HG03575 (cell line): Measurements from ENCODE around the gene TMEM43.
A peak's percentile ranks its signal among the peaks of the same experiment; 100 is the strongest.
"Not testable (repeated sequence)": the region's sequence is repeated elsewhere in the genome, so short reads cannot be mapped to it uniquely, and the experiment has no call there.

ENCODE experiments used
- ATAC-seq: cut with Tn5 transposase; IDR thresholded peaks from one replicate; pipeline ENCODE4 v1.9.1; 2021; ENCODE audit not compliant: unreplicated experiment, insufficient number of reproducible peaks, low FRiP score; ENCODE audit errors: extremely low read depth

Gene TMEM43, protein sequence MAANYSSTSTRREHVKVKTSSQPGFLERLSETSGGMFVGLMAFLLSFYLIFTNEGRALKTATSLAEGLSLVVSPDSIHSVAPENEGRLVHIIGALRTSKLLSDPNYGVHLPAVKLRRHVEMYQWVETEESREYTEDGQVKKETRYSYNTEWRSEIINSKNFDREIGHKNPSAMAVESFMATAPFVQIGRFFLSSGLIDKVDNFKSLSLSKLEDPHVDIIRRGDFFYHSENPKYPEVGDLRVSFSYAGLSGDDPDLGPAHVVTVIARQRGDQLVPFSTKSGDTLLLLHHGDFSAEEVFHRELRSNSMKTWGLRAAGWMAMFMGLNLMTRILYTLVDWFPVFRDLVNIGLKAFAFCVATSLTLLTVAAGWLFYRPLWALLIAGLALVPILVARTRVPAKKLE

DNA sequence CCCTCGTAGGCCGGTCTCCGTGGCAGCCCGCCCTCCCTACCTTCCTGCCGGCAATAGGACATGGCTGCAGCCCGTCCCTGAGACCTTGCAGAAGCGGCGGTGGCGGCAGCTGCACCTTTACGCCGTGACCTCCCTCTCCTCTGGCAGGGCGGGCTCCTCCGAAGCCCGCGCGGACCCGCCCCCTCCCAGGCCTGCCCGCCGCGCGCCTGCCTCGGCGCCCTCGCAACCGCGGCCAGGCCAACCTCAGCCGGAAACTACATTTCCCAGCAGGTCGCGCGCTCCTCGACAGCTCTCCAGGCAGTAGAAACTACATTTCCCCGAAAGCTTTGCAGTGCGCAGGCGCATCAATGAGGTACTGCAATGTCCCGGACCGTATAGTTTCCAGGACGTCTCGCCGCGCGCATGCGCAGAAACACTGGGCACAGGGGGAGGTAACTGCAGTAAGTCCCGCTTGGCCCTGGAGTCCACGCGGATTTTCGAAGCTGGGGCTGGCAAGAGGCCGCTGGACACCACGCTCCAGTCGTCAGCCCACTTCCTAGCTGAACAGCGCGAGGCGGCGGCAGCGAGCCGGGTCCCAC, at the start of gene TMEM43, which contains the start of gene CHCHD4:
Gene TMEM43 (plus strand): TSS at position 438 of the 578 bp plus-strand sequence. CDS start 142 bp downstream, outside the sequence.
Gene CHCHD4 (minus strand): TSS at position 256 of the 578 bp plus-strand sequence. CDS start 194 bp downstream, at position 62.
- peak; percentile 82 for ATAC-seq

DNA sequence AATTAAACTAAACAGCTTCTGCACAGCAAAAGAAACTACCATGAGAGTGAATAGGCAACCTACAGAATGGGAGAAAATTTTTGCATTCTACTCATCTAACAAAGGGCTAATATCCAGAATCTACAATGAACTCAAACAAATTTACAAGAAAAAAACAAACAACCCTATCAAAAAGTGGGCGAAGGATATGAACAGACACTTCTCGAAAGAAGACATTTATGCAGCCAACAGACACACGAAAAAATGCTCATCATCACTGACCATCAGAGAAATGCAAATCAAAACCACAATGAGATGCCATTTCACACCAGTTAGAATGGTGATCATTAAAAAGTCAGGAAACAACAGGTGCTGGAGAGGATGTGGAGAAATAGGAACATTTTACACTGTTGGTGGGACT, 49.6 kb upstream of the TMEM43 start:
- ATAC-seq: not testable (repeated sequence)

DNA sequence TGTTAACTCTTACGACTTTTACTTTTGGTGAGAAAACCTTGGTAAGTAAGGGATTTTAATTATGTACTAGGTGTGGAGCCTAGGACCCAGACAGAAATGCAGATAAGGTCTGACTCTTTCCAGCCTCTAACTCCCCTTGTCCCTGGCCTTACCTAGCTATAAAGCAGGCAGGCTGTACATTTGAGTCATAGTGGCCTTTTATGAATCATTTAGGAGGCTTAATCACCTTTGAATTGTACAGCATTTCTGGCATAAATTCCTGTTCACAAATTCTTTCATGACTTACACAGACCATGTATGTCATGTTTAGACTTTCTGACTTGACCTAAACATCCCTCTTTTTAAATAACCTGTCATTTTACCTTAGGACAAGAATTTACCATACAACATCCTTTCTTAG, 47.5 kb upstream of the TMEM43 start:
- no peak for ATAC-seq

DNA sequence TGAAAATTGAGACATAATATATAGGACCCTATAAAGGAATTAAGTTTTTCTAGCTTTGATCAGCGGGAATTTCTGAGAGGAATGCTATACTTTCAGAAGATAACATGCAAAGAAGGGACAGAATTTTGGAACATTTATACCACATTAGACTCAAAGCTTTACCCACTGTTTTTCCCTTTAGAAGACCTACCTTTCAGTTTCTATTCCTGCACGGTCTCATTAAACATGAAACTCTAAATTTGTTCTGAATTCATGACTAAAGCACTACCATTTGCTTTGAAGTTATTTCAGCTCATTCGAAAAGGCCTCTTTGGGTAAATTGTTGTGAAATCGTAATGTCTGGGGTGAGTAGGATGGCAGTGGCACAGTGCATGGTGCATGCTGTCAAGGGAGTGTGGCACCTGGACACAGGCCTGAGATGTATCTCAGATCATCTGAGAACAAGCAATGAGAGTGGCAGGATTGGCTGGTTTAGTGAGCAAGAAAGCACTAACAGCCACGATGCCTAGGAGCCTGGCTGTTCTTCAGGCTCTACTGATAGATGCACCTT, 42.7 kb upstream of the TMEM43 start:
- ATAC-seq: no peak

DNA sequence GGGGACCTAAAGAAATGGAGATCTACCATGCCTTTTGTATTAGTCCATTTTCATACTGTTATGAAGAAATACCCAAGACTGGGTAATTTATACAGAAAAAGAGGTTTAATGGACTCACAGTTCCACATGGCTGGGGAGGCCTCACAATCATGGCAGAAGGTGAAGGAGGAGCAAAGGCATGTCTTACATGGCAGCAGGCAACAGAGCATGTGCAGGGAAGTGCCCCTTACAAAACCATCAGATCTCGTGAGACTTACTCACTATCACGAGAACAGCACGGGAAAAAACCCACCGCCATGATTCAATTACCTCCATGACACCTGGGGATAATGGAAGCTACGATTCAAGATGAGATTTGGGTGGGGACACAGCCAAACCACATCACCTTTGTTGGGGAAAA, 37.4 kb upstream of the TMEM43 start:
- ATAC-seq: not testable (repeated sequence)

DNA sequence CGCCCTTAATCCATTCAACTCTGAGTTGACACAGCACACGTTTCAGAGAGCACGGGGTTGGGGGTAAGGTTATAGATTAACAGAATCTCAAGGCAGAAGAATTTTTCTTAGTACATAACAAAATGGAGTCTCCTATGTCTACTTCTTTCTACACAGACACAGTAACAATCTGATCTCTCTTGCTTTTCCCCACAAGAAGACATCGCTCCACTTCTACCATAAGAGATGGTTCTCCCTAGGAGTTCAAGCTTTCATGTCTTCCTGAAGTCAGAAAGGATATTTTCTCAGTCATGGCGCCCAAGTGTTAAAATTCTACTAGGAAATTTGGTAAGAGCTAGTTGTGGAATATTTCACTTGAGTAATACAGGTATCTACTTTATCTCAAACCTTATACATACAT, 32.9 kb upstream of the TMEM43 start:
- not testable (repeated sequence) for ATAC-seq

DNA sequence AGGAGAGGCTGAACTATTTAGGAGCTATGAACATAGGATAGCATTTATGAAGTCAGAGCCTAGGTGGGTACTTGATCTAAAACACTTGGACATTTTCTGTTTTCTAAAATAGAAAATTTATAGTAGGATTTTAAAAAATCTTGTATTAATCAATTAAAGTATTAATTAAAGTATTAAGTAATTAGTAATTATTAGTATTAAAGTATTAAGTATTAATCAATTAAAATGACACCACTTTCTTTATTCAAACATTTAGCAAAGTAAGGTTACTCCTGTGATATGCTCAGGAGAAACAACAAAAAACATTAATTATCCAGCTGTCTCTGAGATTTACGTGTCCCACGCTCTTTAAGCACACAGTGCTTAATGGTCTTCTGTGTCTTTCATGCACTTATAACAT, 32.4 kb upstream of the TMEM43 start:
- ATAC-seq: no peak

DNA sequence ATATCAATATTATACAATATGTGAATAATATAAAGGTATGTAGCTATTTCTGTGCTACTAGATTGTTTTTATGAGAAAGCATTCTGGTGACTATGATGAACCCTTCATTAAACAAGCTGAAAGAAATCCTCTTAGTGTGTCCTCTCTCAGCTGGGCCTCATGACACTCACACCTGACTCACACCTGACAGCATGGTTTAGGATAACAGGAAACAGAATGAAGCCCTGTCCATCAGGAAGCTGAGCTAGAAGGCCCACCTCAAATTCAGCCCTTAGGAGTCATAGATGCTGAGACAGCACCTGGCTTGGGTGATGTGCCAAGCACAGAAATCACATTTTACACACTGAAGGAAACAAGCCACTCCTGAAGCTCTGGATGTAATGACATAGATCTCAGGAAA, 31.0 kb upstream of the TMEM43 start:
- ATAC-seq: no peak

DNA sequence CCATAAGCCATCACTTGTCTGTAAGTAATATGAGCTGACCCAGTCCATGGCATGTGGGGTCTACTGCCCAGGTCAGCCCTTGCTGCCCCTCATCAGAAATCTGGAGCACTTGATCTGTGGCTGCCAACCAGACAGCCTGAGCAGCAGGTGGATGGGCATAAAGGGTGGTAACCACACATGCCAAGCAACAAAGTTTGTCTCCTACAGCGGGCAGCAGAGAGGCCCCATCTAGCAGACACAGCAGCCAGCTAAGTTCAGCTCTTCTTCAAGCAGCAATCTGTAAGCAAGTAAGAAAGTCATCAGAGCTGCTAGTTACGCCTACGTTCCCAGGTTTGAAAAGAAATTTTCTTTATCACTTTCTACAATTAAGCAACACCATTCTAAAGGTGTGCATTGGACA, 28.1 kb upstream of the TMEM43 start:
- ATAC-seq: no peak

DNA sequence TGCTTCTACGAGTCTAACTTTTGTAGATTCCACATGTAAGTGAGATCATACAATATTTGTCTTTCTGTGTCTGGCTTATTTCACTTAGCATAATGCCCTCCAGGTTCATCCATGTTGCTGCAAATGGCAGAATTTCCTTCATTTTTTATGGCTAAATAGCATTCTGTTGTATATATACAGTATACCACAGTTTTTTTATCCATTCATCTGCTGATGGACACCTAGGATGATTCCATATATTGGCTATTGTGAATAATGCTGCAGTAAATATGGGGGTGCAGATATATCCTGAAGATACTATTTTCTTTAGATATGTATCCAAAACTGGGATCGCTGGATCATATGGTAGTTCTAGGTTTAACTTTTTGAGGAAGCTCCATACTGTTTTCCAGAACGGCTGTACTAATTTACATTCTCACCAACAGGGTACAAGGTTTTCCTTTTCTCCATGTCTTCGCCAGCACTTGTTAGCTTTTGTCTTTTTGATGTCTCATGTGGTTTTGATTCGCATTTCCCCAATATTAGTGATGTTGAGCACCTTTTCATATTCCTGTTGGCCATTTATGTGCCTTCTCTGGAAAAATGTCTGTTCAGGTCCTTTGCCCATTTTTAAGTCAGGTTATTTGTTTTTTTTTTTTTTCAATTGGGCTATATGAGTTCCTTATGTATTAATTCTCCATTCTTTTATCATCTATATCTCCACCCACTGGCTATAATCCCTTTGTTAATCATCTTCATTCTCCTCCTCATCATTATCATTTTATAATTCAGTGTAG, 27.0 kb upstream of the TMEM43 start:
- ATAC-seq: no peak

DNA sequence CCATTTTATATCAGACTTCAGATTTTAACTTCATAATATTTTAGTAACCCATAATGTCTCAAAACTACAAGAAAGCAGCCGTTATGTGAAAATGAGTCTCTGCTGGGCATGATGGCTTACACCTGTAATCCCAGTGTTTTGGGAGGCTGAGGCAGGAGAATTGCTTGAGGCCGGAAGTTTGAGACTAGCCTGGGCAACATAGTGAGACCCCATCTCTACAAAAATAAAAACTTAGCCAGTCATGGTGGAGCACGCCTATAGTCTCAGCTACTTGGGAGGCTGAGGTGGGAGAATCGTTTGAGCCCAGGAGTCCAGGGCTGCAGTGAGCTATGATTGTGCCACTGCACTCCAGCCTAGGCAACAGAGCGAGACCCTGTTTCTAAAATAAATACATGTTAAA, 15.0 kb upstream of the TMEM43 start:
- ATAC-seq: not testable (repeated sequence)

DNA sequence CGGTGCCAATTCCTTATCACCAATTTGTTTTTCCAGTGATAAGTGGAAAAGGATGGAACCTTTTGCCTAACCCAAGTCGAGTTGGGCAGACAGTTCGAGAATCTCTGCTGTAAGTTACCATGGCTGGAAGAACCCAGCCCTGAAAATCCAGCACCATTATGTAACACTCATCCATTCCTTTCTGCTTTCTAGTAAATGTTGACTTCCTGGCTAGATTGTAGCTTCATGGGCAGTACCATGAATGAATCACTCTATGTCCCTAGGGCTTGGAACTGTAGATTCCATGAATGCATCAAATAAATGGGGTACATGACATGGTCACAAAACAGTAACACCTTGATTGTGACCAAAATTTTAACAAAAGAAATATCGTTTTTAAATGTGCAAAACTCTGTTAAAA, 14.2 kb upstream of the TMEM43 start:
- no peak for ATAC-seq

DNA sequence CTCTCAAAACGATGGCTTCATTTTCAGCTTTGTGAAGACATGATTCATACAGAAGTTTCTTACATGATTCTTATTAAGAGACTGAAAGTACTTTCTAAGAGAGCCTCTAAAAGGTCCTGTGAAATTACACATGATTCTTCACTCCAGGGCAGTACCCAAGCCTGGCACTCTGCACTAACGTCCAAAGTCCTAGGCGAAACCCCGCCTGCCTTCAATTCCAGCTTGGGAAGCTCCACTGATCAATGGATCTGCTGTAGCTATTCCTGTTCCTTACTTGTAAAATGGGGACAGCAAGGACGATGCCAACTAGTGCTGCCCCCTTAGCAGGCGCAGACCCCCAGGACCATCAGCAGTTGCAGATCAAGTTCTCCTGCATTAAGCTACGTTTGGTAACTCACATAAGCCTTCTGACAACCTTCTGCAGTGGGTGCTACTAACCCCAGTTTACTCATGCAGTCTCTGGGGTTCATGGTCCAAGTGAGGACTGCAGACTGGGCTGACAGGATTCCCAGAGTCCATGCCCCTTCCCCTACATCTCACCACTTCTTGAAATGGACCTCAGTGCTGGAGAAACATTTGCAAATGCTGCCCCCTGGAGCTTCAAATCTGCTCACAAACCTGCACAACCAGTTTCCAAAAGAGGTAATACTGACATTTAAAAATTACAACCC, 10.8 kb upstream of the TMEM43 start:
- no peak for ATAC-seq

DNA sequence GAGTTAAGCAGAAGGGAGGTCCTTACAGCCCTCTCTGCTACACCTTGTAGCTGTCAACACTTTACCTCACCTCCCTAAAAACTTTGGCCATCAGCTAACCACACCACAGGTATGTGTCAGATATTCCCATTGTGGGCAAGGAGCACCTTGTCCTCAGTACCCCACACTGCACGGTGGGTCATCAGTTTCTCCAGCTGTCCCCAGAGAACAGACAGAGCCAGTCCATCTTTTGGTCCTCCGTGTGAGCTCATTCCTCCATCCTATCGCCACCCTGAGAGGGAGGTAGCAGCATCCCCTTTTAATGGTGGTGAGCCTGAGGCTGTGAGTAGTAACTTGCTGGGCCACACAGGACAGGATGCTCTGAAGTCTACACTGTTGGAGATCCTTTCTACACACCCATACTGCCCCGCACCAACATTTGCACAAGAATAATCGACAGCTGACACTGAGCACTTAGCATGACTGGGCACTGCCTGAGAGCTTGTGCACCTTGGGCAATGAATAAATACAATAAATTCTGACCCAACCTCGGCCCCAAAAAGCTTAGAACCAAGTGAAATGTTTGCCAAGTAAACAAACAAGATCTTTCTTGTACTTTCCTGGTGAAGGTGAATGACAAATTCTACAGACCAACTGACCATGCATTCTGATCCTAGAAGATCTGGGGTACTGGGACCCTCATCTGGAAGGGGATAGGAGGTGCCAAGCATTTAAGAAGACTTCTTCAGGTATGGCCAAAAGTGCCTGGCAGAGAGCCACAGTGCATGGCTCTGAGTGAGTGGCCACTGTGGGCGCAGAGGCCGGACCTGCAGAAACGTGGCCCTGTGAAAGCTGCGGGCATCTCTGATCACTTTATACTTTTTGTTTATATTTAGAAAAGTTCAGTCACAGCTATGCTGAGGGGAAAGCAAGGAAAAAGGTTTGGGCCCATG, 7.1 kb upstream of the TMEM43 start:
- no peak for ATAC-seq

DNA sequence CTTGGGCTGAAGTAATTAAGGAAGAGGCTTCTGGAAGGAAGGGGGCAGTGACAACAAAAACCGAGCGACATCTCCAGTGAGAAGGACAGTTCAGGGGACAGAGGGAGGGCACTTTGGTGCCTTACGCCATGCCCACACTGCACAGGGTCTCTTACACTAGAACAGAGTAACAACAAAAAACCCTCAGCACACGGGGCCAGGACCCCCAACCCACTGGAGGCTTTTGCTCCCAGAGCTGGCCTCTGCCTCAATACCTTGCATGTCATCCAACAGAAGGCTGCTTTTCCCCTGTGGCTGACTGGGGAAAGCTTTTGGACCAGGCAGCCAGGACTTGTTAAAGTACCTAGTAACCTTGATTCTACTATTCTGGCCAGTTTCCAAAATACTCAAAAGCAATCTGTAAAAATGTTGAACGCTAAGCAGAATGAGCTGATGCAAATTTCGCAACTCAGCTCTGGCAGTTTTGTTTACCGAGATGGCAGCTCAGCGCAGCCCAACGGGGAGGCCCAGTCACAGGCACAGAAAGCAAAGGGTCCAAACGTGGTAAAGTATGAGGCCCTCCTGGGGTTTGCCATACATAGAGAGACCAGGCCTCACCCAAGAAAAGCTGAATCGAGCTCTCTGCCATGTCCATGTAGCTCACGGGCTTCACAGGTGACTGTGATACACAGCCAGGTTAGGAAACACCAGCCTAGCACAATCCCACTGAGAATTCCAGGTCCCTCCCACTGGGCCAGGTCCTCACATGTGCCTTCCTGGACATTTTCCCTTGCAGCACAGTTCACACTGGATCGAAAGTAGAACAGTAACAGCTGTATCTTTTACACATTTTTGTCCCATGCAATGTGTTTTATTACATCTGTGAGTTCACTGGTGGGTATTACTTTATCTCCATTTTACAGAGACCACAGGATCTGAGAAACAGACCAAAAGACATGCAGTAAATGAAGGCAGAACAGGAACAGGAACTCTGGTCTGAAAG, 6.2 kb upstream of the TMEM43 start:
- ATAC-seq: no peak

DNA sequence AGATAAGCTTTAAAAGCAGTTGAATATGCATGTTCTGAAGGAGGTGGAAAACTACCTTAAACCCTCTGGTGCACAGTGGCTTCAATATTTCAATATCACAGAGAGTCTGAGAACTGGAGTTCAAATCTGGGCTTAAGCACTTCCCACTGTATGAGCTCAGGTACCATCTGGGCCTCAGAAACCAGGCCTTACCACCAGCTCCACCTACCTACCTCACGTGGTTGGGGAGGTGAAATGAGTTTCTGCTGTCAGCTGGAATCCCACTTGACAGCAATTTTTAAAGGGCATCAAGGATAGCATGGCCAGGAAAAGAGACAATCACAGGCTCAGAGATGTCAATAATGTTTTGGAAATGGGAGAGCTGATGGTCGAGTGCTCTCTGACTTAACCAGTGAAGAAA, 5.2 kb upstream of the TMEM43 start:
- no peak for ATAC-seq
